ENCODE results near the gene ANKRD13D. TPM values are rescaled to one million over a fixed set of nuclear protein-coding genes. Genes with fewer than 3 reads are reported as not detected.

ANKRD13D gene
- total and polyA plus RNA-seq, 2 experiments from 2014 or later, result 20.3 to 30.8 TPM

- Histone ChIP-seq H3K36me3 (ENCODE audit: insufficient read depth) (peaks cover 63% of the 10 kb centered on the region), H3K4me2 (no peak overlapping the region), H3K4me3 (no peak overlapping the region), H3K9me2 (ENCODE audit: insufficient read depth) (no peaks in the 10 kb centered on the region), H2AFZ (no peak overlapping the region), H3K79me2 (replicated peaks; ENCODE audit: insufficient read depth) (no peaks in the 10 kb centered on the region; the same call in 1 of the 2 replicates), H3K27ac (ENCODE audit: low read depth) (no peak overlapping the region), H3K27me3 (ENCODE audit: insufficient read depth) (no peaks in the 10 kb centered on the region), H4K20me1 (replicated peaks; ENCODE audit: insufficient read depth) (peaks cover 28% of the 10 kb centered on the region), H3F3A (replicated peaks; ENCODE audit: low read depth) (peaks cover 31% of the 10 kb centered on the region), H3K4me1 (ENCODE audit: insufficient read depth) (no peaks in the 10 kb centered on the region)
- ATAC-seq, result no peak
- Mint-ChIP-seq H3K27ac (no peak overlapping the region), H3K27me3 (ENCODE audit: insufficient read depth, low read depth, poor library complexity) (peaks cover 9% of the 10 kb centered on the region), H3K36me3 (ENCODE audit: low read depth) (peaks cover 76% of the 10 kb centered on the region), H3K4me3 (no peak overlapping the region), H3K4me1 (no peaks in the 10 kb centered on the region), H3K9me3 (no peaks in the 10 kb centered on the region)
- DNase-seq (ENCODE audit: low spot score), result no peak
- TF ChIP-seq, protein P1, sequence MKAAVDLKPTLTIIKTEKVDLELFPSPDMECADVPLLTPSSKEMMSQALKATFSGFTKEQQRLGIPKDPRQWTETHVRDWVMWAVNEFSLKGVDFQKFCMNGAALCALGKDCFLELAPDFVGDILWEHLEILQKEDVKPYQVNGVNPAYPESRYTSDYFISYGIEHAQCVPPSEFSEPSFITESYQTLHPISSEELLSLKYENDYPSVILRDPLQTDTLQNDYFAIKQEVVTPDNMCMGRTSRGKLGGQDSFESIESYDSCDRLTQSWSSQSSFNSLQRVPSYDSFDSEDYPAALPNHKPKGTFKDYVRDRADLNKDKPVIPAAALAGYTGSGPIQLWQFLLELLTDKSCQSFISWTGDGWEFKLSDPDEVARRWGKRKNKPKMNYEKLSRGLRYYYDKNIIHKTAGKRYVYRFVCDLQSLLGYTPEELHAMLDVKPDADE (IDR thresholded peaks at IDR 0.05), result no peak
- TF ChIP-seq EZH2 (IDR thresholded peaks at IDR 0.05; ENCODE audit: low read depth, unreplicated experiment), result no peak
- no peak for TF ChIP-seq CREB1 (CRISPR knock-in tag; IDR thresholded peaks at IDR 0.05; ENCODE audit: low read depth)
- no peak for TF ChIP-seq NANOG (IDR thresholded peaks at IDR 0.05; ENCODE audit: borderline replicate concordance)
- no peak for TF ChIP-seq ZNF331 (CRISPR knock-in tag; IDR thresholded peaks at IDR 0.05; ENCODE audit: low read depth)
- TF ChIP-seq, protein P2, sequence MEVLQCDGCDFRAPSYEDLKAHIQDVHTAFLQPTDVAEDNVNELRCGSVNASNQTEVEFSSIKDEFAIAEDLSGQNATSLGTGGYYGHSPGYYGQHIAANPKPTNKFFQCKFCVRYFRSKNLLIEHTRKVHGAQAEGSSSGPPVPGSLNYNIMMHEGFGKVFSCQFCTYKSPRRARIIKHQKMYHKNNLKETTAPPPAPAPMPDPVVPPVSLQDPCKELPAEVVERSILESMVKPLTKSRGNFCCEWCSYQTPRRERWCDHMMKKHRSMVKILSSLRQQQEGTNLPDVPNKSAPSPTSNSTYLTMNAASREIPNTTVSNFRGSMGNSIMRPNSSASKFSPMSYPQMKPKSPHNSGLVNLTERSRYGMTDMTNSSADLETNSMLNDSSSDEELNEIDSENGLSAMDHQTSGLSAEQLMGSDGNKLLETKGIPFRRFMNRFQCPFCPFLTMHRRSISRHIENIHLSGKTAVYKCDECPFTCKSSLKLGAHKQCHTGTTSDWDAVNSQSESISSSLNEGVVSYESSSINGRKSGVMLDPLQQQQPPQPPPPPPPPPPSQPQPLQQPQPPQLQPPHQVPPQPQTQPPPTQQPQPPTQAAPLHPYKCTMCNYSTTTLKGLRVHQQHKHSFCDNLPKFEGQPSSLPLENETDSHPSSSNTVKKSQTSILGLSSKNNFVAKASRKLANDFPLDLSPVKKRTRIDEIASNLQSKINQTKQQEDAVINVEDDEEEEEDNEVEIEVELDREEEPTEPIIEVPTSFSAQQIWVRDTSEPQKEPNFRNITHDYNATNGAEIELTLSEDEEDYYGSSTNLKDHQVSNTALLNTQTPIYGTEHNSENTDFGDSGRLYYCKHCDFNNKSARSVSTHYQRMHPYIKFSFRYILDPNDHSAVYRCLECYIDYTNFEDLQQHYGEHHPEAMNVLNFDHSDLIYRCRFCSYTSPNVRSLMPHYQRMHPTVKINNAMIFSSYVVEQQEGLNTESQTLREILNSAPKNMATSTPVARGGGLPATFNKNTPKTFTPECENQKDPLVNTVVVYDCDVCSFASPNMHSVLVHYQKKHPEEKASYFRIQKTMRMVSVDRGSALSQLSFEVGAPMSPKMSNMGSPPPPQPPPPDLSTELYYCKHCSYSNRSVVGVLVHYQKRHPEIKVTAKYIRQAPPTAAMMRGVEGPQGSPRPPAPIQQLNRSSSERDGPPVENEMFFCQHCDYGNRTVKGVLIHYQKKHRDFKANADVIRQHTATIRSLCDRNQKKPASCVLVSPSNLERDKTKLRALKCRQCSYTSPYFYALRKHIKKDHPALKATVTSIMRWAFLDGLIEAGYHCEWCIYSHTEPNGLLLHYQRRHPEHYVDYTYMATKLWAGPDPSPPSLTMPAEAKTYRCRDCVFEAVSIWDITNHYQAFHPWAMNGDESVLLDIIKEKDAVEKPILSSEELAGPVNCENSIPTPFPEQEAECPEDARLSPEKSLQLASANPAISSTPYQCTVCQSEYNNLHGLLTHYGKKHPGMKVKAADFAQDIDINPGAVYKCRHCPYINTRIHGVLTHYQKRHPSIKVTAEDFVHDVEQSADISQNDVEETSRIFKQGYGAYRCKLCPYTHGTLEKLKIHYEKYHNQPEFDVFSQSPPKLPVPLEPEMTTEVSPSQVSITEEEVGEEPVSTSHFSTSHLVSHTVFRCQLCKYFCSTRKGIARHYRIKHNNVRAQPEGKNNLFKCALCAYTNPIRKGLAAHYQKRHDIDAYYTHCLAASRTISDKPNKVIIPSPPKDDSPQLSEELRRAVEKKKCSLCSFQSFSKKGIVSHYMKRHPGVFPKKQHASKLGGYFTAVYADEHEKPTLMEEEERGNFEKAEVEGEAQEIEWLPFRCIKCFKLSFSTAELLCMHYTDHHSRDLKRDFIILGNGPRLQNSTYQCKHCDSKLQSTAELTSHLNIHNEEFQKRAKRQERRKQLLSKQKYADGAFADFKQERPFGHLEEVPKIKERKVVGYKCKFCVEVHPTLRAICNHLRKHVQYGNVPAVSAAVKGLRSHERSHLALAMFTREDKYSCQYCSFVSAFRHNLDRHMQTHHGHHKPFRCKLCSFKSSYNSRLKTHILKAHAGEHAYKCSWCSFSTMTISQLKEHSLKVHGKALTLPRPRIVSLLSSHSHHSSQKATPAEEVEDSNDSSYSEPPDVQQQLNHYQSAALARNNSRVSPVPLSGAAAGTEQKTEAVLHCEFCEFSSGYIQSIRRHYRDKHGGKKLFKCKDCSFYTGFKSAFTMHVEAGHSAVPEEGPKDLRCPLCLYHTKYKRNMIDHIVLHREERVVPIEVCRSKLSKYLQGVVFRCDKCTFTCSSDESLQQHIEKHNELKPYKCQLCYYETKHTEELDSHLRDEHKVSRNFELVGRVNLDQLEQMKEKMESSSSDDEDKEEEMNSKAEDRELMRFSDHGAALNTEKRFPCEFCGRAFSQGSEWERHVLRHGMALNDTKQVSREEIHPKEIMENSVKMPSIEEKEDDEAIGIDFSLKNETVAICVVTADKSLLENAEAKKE (CRISPR knock-in tag; IDR thresholded peaks at IDR 0.05), result no peak
- TF ChIP-seq JUNB (IDR thresholded peaks at IDR 0.05; ENCODE audit: unreplicated experiment), result no peak
- no peak for TF ChIP-seq POLR2AphosphoS5 (IDR thresholded peaks at IDR 0.05; ENCODE audit: low read depth)
- TF ChIP-seq STAT1 (IDR thresholded peaks at IDR 0.05; ENCODE audit: unreplicated experiment), result no peak
- no peak for TF ChIP-seq ZNF114 (CRISPR knock-in tag; IDR thresholded peaks at IDR 0.05)
- no peak for TF ChIP-seq CTCF (conservative IDR thresholded peaks at IDR 0.05; ENCODE audit: low read depth in 2 of 2)
- TF ChIP-seq EZH2phosphoT487 (IDR thresholded peaks at IDR 0.05; ENCODE audit: unreplicated experiment), result no peak
- no peak for TF ChIP-seq REST (IDR thresholded peaks at IDR 0.05; ENCODE audit: unreplicated experiment)
Observed at GRCh38 chr11:67254798-67255197, 34.3 kb upstream of the ANKRD13D start.
